Trophoblast cell (in vitro differentiated cells and primary cell): ENCODE data around the gene PCSK7. TPM values are rescaled to one million over a fixed set of nuclear protein-coding genes. Genes with fewer than 3 reads are reported as not detected.
A peak's percentile ranks its signal among the peaks of the same experiment; 100 is the strongest.

Source experiments
- DNase-seq, 2 donors: peaks; one replicate each; pipeline ENCODE4 v3.0.0-alpha.2; 2016
- H2AFZ ChIP-seq: 2 replicates; pipeline ENCODE4 v1.6.1; 2013; ENCODE audit warnings: low read length, moderate library complexity, mild to moderate bottlenecking; ENCODE audit not compliant: insufficient read depth, poor library complexity
- H2AK5ac ChIP-seq: 2 replicates; pipeline ENCODE4 v1.6.1; 2013; ENCODE audit warnings: mild to moderate bottlenecking, low read length
- H2BK120ac ChIP-seq: 2 replicates; pipeline ENCODE4 v1.6.1; 2013; ENCODE audit warnings: low read length, mild to moderate bottlenecking, moderate library complexity; ENCODE audit not compliant: insufficient read depth, poor library complexity
- H2BK12ac ChIP-seq: 2 replicates; pipeline ENCODE4 v1.6.1; 2013; ENCODE audit warnings: mild to moderate bottlenecking, low read length, moderate library complexity
- H2BK5ac ChIP-seq: 2 replicates; pipeline ENCODE4 v1.6.1; 2013; ENCODE audit warnings: low read length, low read depth, moderate library complexity, mild to moderate bottlenecking; ENCODE audit not compliant: poor library complexity
- H3K14ac ChIP-seq: 2 replicates; pipeline ENCODE4 v1.6.1; 2013; ENCODE audit warnings: mild to moderate bottlenecking, low read length
- H3K18ac ChIP-seq: 2 replicates; pipeline ENCODE4 v1.6.1; 2013; ENCODE audit warnings: mild to moderate bottlenecking, low read length
- H3K23ac ChIP-seq: 2 replicates; pipeline ENCODE4 v1.6.1; 2013; ENCODE audit warnings: low read length
- H3K27ac ChIP-seq: 2 replicates; pipeline ENCODE4 v1.5.1; 2013; ENCODE audit warnings: low read depth, mild to moderate bottlenecking, inconsistent platforms, low read length, moderate library complexity
- H3K27me3 ChIP-seq: 2 replicates; pipeline ENCODE4 v1.6.1; 2013; ENCODE audit warnings: inconsistent platforms, mild to moderate bottlenecking, low read length, moderate library complexity; ENCODE audit not compliant: insufficient read depth
- H3K36me3 ChIP-seq, 2 experiments: 1 replicate in 1 of 2; 2 replicates in 1 of 2; pipeline ENCODE4 v1.6.1; 2013; ENCODE audit warnings: low read length in 2 of 2, mild to moderate bottlenecking in 2 of 2, moderate library complexity in 1 of 2; ENCODE audit not compliant: insufficient read depth in 2 of 2, control insufficient read depth in 1 of 2
- H3K4ac ChIP-seq: 2 replicates; pipeline ENCODE4 v1.6.1; 2013; ENCODE audit warnings: low read depth, mild to moderate bottlenecking, low read length, moderate library complexity
- H3K4me1 ChIP-seq, 2 experiments: 1 replicate in 1 of 2; 2 replicates in 1 of 2; pipeline ENCODE4 v1.6.1; 2013; ENCODE audit warnings: low read length in 2 of 2, mild to moderate bottlenecking in 2 of 2, moderate library complexity in 1 of 2; ENCODE audit not compliant: insufficient read depth in 2 of 2, control insufficient read depth in 1 of 2
- H3K4me2 ChIP-seq: 2 replicates; pipeline ENCODE4 v1.6.1; 2013; ENCODE audit warnings: inconsistent platforms, mild to moderate bottlenecking, low read length, moderate library complexity
- H3K4me3 ChIP-seq: 2 replicates; pipeline ENCODE4 v1.5.1; 2013; ENCODE audit warnings: mild to moderate bottlenecking, low read depth, low read length, inconsistent platforms
- H3K79me1 ChIP-seq: one replicate; pipeline ENCODE4 v1.6.1; 2013; ENCODE audit warnings: low read length
- H3K79me2 ChIP-seq: 2 replicates; pipeline ENCODE4 v1.6.1; 2013; ENCODE audit warnings: low read length, mild to moderate bottlenecking; ENCODE audit not compliant: control insufficient read depth, insufficient read depth, poor library complexity
- H3K9ac ChIP-seq: 2 replicates; pipeline ENCODE4 v1.6.1; 2013; ENCODE audit warnings: mild to moderate bottlenecking, low read length
- H3K9me3 ChIP-seq: 2 replicates; pipeline ENCODE4 v1.6.1; 2013; ENCODE audit warnings: low read depth, mild to moderate bottlenecking, control low read depth, inconsistent platforms, low read length; ENCODE audit not compliant: insufficient read depth
- H4K12ac ChIP-seq: 2 replicates; pipeline ENCODE4 v1.6.1; 2013; ENCODE audit warnings: low read depth, mild to moderate bottlenecking, low read length, moderate library complexity
- H4K8ac ChIP-seq: 2 replicates; pipeline ENCODE4 v1.6.1; 2013; ENCODE audit warnings: low read depth, mild to moderate bottlenecking, low read length, moderate library complexity
- H4K91ac ChIP-seq: one replicate; pipeline ENCODE4 v1.6.1; 2013; ENCODE audit warnings: low read depth, mild to moderate bottlenecking, low read length, moderate library complexity
- WGBS: extraction: QIAGEN DNeasy Blood & Tissue Kit; methylation state at CpG from one replicate; pipeline ENCODE4 v1.1.7; 2013; ENCODE audit warnings: missing lambda C conversion rate; ENCODE audit not compliant: insufficient read length, insufficient coverage; ENCODE audit errors: extremely low coverage; 5-methylcytosine and 5-hydroxymethylcytosine counted together
- polyA plus RNA-seq: library from polyadenylated mRNA; stranded (reverse); fragments of 200-250 nt; gene quantifications from 2 replicates; pipeline ENCODE4 v1.2.3, GENCODE V29; 2013

Gene PCSK7
- 23.8 TPM in 2 replicates for polyA plus RNA-seq

DNA sequence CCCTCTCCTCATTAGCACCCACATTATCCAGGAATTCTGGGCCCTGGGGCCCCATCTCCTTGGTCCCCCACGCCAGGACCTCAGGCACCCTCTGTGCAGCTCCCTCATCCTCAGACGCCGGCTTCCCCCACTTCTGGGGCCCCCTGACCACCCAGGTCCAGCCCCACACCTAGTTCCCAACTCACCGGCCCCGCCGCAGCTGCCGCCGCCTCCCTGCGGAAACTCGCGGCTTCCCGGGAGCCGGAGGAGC lies at the start of gene PCSK7:
Gene PCSK7 (minus strand): TSS at position 232 of the 250 bp plus-strand sequence. CDS start 2,229 bp downstream, outside the sequence.
- H4K8ac ChIP-seq: peak within 1 kb of the TSS; percentile 95
- H3K4me3 ChIP-seq: peak within 1 kb of the TSS; percentile 92
- peak within 1 kb of the TSS; percentile 82 for H3K9ac ChIP-seq
- no peak within 1 kb of the TSS for H3K23ac ChIP-seq
- no peak for DNase-seq
- H3K18ac ChIP-seq: peak within 1 kb of the TSS; percentile 96
- no peaks in the 10 kb centered on the region for H3K27me3 ChIP-seq
- peak within 1 kb of the TSS; percentile 66 for H4K12ac ChIP-seq
- peaks cover 12% of the 10 kb centered on the region for H3K79me1 ChIP-seq
- H3K9me3 ChIP-seq: no peaks in the 10 kb centered on the region
- peak within 1 kb of the TSS; percentile 88 for H2BK5ac ChIP-seq
- H3K4me1 ChIP-seq: peaks cover 4 to 13% of the 10 kb centered on the region in 2 experiments
- H3K4me2 ChIP-seq: peak within 1 kb of the TSS; percentile 88
- H3K14ac ChIP-seq: peak within 1 kb of the TSS; percentile 93
- peak within 1 kb of the TSS; percentile 96 for H2AK5ac ChIP-seq
- peaks cover 27 to 30% of the 10 kb centered on the region in 2 experiments for H3K36me3 ChIP-seq
- H2AFZ ChIP-seq: peak within 1 kb of the TSS; percentile 95
- no CpG with 5 or more reads among the region's 13 CpGs for WGBS
- H2BK12ac ChIP-seq: peak within 1 kb of the TSS; percentile 52
- peak within 1 kb of the TSS; percentile 90 for H4K91ac ChIP-seq
- H3K27ac ChIP-seq: peak within 1 kb of the TSS; percentile 78
- H2BK120ac ChIP-seq: peak within 1 kb of the TSS; percentile 86
- peaks cover 13% of the 10 kb centered on the region for H3K79me2 ChIP-seq
- H3K4ac ChIP-seq: peak within 1 kb of the TSS; percentile 96

DNA sequence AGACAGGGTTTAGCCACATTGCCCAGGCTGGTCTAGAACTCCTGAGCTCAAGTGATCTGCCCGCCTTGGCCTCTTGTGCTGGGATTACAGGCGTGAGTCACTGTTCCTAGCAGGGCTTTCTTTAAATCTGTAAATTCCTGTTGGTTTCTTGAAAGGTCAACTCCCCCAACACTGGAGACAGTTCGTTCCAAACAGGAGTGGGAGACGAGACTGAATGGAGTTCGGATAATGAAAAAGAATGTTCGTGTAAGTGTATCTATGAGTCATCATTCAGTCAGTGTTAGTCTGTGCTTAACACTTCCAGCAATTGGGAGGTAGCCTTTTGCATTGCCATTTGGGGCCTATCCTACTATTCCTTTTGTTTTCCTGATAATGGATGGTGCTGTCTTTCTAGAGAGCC lies 49.3 kb upstream of the PCSK7 start:
- no peak overlapping the region for H3K18ac ChIP-seq
- H3K14ac ChIP-seq: no peak overlapping the region
- no peak overlapping the region for H2BK5ac ChIP-seq
- H4K91ac ChIP-seq: no peak overlapping the region
- no peaks in the 10 kb centered on the region for H3K79me2 ChIP-seq
- WGBS: no CpG with 5 or more reads among the region's 6 CpGs
- H4K12ac ChIP-seq: no peak overlapping the region
- no peaks in the 10 kb centered on the region for H3K79me1 ChIP-seq
- no peak overlapping the region for H3K4ac ChIP-seq
- H3K4me3 ChIP-seq: no peak overlapping the region
- H3K27ac ChIP-seq: peak overlapping the region; percentile 72
- no peak overlapping the region for H3K9ac ChIP-seq
- no peak overlapping the region for H2AFZ ChIP-seq
- H3K36me3 ChIP-seq: peaks cover 9 to 16% of the 10 kb centered on the region in 2 experiments
- H2BK120ac ChIP-seq: no peak overlapping the region
- DNase-seq: peak; percentile 9 to 17
- no peak overlapping the region for H3K4me2 ChIP-seq
- no peaks in the 10 kb centered on the region for H3K27me3 ChIP-seq
- no peak overlapping the region for H4K8ac ChIP-seq
- peaks cover 11 to 13% of the 10 kb centered on the region in 2 experiments for H3K4me1 ChIP-seq
- no peaks in the 10 kb centered on the region for H3K9me3 ChIP-seq
- no peak overlapping the region for H2AK5ac ChIP-seq
- no peak overlapping the region for H2BK12ac ChIP-seq
- no peak overlapping the region for H3K23ac ChIP-seq

DNA sequence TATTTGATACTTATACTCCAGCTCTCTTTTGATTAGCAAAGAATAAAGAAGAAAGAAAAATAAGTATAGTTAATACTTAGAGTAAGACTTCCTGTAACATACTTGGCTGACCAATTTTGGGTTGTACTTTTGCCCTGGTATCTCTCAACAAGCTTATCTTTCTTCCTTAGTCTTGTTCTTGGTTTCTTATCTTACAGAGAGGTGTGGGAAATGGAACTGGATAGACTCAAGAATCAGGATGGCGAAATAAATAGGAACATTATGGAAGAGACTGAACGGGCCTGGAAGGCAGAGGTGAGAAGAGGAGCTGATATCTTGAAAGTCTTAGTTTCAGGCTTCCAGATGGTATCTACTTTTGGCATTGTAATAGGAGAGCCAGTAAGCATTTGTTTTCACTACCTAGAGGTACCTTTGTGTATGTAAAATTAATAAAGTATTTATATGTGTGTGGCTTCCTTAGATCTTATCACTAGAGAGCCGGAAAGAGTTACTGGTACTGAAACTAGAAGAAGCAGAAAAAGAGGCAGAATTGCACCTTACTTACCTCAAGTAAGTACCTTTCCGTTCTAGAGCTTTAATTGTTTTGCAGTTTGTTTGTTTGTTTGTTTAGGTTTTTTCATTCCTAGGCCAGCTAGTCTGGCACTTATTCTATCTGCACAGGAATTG lies 48.0 kb upstream of the PCSK7 start:
- no CpG with 5 or more reads among the region's 4 CpGs for WGBS
- no peak overlapping the region for H2BK5ac ChIP-seq
- peak in 1 of 2 donors; percentile 22 for DNase-seq
- H3K14ac ChIP-seq: no peak overlapping the region
- H3K27ac ChIP-seq: no peak overlapping the region
- H3K23ac ChIP-seq: no peak overlapping the region
- no peak overlapping the region for H4K8ac ChIP-seq
- H3K4ac ChIP-seq: no peak overlapping the region
- no peak overlapping the region for H2BK120ac ChIP-seq
- H3K4me2 ChIP-seq: no peak overlapping the region
- no peak overlapping the region for H4K12ac ChIP-seq
- no peaks in the 10 kb centered on the region for H3K79me2 ChIP-seq
- peaks cover 8 to 13% of the 10 kb centered on the region in 2 experiments for H3K36me3 ChIP-seq
- H3K9ac ChIP-seq: no peak overlapping the region
- H2AFZ ChIP-seq: no peak overlapping the region
- no peak overlapping the region for H3K4me3 ChIP-seq
- H3K18ac ChIP-seq: no peak overlapping the region
- H2AK5ac ChIP-seq: no peak overlapping the region
- H4K91ac ChIP-seq: no peak overlapping the region
- H3K9me3 ChIP-seq: no peaks in the 10 kb centered on the region
- peaks cover 11 to 13% of the 10 kb centered on the region in 2 experiments for H3K4me1 ChIP-seq
- H2BK12ac ChIP-seq: no peak overlapping the region
- H3K79me1 ChIP-seq: no peaks in the 10 kb centered on the region
- no peaks in the 10 kb centered on the region for H3K27me3 ChIP-seq

DNA sequence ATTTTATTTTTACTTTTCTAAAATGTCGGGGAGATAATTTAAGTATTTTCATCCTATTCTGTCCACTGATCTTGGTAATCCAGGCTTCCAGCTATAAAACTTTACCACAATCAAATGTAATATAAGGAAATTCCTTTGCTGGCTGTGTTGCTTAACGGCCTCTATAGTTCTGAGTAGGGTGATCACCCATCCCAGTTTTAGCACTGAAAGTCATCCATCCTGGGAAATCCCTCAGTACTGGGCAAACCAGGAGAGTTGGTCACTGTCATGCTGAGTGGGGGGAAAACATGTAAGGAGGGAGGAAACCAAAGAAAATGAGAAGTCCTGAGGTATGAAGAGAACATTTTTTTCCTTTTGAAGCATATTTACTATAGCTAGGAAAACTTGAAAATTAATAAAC lies 46.5 kb upstream of the PCSK7 start:
- Histone ChIP-seq H3K79me1 (no peaks in the 10 kb centered on the region), H3K4me1 (peaks cover 11 to 15% of the 10 kb centered on the region in 2 experiments), H3K27me3 (no peaks in the 10 kb centered on the region), H2BK120ac (no peak overlapping the region), H3K14ac (no peak overlapping the region), H2BK5ac (no peak overlapping the region), H3K4ac (no peak overlapping the region), H2AFZ (no peak overlapping the region), H3K79me2 (no peaks in the 10 kb centered on the region), H3K4me3 (no peak overlapping the region), H3K18ac (no peak overlapping the region), H4K91ac (no peak overlapping the region), H3K23ac (no peak overlapping the region), H2BK12ac (no peak overlapping the region), H2AK5ac (no peak overlapping the region), H3K9ac (no peak overlapping the region), H3K4me2 (no peak overlapping the region), H3K27ac (no peak overlapping the region), H3K36me3 (peaks cover 6 to 10% of the 10 kb centered on the region in 2 experiments), H3K9me3 (no peaks in the 10 kb centered on the region), H4K8ac (no peak overlapping the region), H4K12ac (no peak overlapping the region)
- WGBS: no CpG with 5 or more reads among the region's 2 CpGs
- DNase-seq: no peak
